HepG2 (cell line): ENCODE data around the gene GLRA1. TPM values are rescaled to one million over a fixed set of nuclear protein-coding genes. Genes with fewer than 3 reads are reported as not detected.

Experiments used
- FOXA3 ChIP-seq: IDR thresholded peaks from 2 replicates; pipeline ENCODE4 v1.6.1; 2016; ENCODE audit warnings: missing genetic modification reagents, missing compliant biosample characterization
- GFI1 ChIP-seq: sonication (generic); formaldehyde crosslinking; IDR thresholded peaks from 2 replicates; pipeline ENCODE4 v1.5.0; 2020; ENCODE audit warnings: missing genetic modification reagents, mild to moderate bottlenecking, borderline replicate concordance
- PCBP2 ChIP-seq: fragments of 200-400 bp; formaldehyde crosslinking; optimal IDR thresholded peaks from 2 replicates; pipeline ENCODE3; 2018; ENCODE audit warnings: low read length, low read depth; ENCODE audit not compliant: poor library complexity, severe bottlenecking
- RBM39 ChIP-seq: fragments of 200-400 bp; formaldehyde crosslinking; IDR thresholded peaks from one replicate; pipeline ENCODE4 v1.6.1; 2018; ENCODE audit warnings: antibody characterized with exemption, mild to moderate bottlenecking, low read depth, low read length; ENCODE audit not compliant: poor library complexity, severe bottlenecking
- TCF7 ChIP-seq: sonication (generic); IDR thresholded peaks from 2 replicates; pipeline ENCODE4 v1.6.1; 2016; ENCODE audit warnings: antibody characterized with exemption, low read depth
- ZFP36 ChIP-seq: fragments of 150-350 bp; IDR thresholded peaks from 2 replicates; pipeline ENCODE4 v1.6.1; 2018; ENCODE audit warnings: borderline replicate concordance, low read length, low read depth; ENCODE audit not compliant: partially characterized antibody
- ZNF253 ChIP-seq: sonication (generic); formaldehyde crosslinking; IDR thresholded peaks from 2 replicates; pipeline ENCODE4 v1.8.0; 2022; ENCODE audit warnings: mild to moderate bottlenecking, missing genetic modification reagents, borderline replicate concordance
- ZNF33A ChIP-seq: sonication (generic); formaldehyde crosslinking; IDR thresholded peaks from 2 replicates; pipeline ENCODE4 v1.5.1; 2020; ENCODE audit warnings: missing genetic modification reagents, mild to moderate bottlenecking, moderate library complexity, borderline replicate concordance
- ZNF598 ChIP-seq: sonication (generic); formaldehyde crosslinking; IDR thresholded peaks from 2 replicates; pipeline ENCODE4 v1.5.1; 2020; ENCODE audit warnings: mild to moderate bottlenecking, missing genetic modification reagents, borderline replicate concordance
- ZNF703 ChIP-seq: sonication (generic); formaldehyde crosslinking; IDR thresholded peaks from 2 replicates; pipeline ENCODE4 v1.5.1; 2020; ENCODE audit warnings: missing genetic modification reagents, mild to moderate bottlenecking, moderate library complexity, borderline replicate concordance
- ZNF841 ChIP-seq: sonication (generic); formaldehyde crosslinking; IDR thresholded peaks from 2 replicates; pipeline ENCODE4 v1.8.1; 2023; ENCODE audit warnings: missing genetic modification reagents, borderline replicate concordance
- polyA plus RNA-seq, 8 experiments: library from polyadenylated mRNA; depleted of rRNA in 3 of 8; stranded (reverse) in 7 of 8; unstranded in 1 of 8; fragments of >200 nt; fragmentation: Illumina TruSeq in 4 of 8; extraction: Trizol in 4 of 8; gene quantifications; 2 replicates each; pipeline versions ENCODE4 v1.2.1 to v1.2.3, GENCODE V29; 2011 to 2016; ENCODE audit warnings: low read depth in 4 of 8, missing spikeins in 1 of 8, mixed read lengths in 1 of 8; ENCODE audit not compliant: insufficient read depth in 1 of 8
- total RNA-seq, 5 experiments: library from RNA; depleted of rRNA; stranded (reverse); fragments of >200 nt; fragmentation: Illumina TruSeq; extraction: Trizol; gene quantifications; 2 replicates each; pipeline ENCODE4 v1.2.3, GENCODE V29; 2016; ENCODE audit warnings: low read depth in 1 of 5
- TF ChIP-seq, protein P1 (sequence below): sonication (generic); formaldehyde crosslinking; IDR thresholded peaks from 2 replicates; pipeline ENCODE4 v1.4.0; 2020; ENCODE audit warnings: missing genetic modification reagents, borderline replicate concordance
- TF ChIP-seq, protein P2 (sequence below): sonication (generic); formaldehyde crosslinking; IDR thresholded peaks from 2 replicates; pipeline ENCODE4 v1.5.1; 2020; ENCODE audit warnings: mild to moderate bottlenecking, moderate library complexity, missing genetic modification reagents
- TF ChIP-seq, protein P3 (sequence below): sonication (generic); formaldehyde crosslinking; IDR thresholded peaks from 2 replicates; pipeline ENCODE4 v1.5.1; 2020; ENCODE audit warnings: missing genetic modification reagents, mild to moderate bottlenecking, borderline replicate concordance
- TF ChIP-seq, protein P4 (sequence below): IDR thresholded peaks from 2 replicates; pipeline ENCODE4 v1.6.1; 2016; ENCODE audit warnings: mild to moderate bottlenecking
- TF ChIP-seq, protein P5 (sequence below): sonication (generic); formaldehyde crosslinking; IDR thresholded peaks from 2 replicates; pipeline ENCODE4 v1.4.0; 2020; ENCODE audit warnings: missing genetic modification reagents
- TF ChIP-seq, protein P6 (sequence below): sonication (generic); formaldehyde crosslinking; IDR thresholded peaks from 2 replicates; pipeline ENCODE4 v1.8.0; 2022; ENCODE audit warnings: missing genetic modification reagents, mild to moderate bottlenecking, inconsistent platforms, borderline replicate concordance

The GLRA1 gene
- total and polyA plus RNA-seq, 2 of the 13 experiments (the other 11 are each of a cell fraction or from before 2014, with no cell fraction given) = not detected

DNA sequence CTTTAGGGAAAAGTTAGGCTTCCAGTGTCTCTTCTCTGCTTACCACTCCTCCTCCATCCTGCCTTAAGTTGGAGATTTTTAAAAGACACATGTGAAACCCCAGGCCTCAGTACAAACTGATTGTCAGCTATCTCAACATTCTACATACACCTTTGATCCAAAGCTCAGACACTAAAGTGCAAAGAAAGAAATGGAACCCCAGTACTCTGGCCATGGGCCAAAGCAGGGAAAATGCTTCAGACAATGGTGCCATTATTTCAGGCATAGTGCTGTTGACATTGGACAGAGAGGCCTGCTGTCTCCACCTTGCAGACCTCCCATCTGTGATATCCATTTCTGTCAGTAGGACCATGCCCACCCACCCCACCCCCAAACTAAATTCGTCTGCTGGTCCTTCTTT, 103.7 kb downstream of the GLRA1 start (continued):
- TF ChIP-seq ZFP36 = no peak
- peak; percentile 96 for TF ChIP-seq FOXA3 (CRISPR knock-in tag)
- TF ChIP-seq, protein P1, sequence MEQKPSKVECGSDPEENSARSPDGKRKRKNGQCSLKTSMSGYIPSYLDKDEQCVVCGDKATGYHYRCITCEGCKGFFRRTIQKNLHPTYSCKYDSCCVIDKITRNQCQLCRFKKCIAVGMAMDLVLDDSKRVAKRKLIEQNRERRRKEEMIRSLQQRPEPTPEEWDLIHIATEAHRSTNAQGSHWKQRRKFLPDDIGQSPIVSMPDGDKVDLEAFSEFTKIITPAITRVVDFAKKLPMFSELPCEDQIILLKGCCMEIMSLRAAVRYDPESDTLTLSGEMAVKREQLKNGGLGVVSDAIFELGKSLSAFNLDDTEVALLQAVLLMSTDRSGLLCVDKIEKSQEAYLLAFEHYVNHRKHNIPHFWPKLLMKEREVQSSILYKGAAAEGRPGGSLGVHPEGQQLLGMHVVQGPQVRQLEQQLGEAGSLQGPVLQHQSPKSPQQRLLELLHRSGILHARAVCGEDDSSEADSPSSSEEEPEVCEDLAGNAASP (CRISPR knock-in tag) = no peak
- TF ChIP-seq, protein P2, sequence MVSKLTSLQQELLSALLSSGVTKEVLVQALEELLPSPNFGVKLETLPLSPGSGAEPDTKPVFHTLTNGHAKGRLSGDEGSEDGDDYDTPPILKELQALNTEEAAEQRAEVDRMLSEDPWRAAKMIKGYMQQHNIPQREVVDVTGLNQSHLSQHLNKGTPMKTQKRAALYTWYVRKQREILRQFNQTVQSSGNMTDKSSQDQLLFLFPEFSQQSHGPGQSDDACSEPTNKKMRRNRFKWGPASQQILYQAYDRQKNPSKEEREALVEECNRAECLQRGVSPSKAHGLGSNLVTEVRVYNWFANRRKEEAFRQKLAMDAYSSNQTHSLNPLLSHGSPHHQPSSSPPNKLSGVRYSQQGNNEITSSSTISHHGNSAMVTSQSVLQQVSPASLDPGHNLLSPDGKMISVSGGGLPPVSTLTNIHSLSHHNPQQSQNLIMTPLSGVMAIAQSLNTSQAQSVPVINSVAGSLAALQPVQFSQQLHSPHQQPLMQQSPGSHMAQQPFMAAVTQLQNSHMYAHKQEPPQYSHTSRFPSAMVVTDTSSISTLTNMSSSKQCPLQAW (CRISPR knock-in tag) = peak; percentile 61; the same call in 1 of the 2 replicates
- TF ChIP-seq, protein P3, sequence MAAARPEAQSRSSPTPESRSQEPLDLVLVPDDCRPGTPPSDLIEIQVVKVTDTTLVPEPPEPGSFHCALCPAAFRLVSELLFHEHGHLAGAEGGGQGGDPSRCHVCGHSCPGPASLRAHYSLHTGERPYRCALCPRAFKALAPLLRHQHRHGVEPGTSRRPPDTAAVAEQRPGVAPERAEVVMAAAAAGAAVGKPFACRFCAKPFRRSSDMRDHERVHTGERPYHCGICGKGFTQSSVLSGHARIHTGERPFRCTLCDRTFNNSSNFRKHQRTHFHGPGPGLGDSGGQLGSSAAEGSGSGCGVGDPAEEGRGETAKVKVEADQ (CRISPR knock-in tag) = no peak
- TF ChIP-seq GFI1 (CRISPR knock-in tag) = peak; percentile 70; the same call in 1 of the 2 replicates
- no peak for TF ChIP-seq PCBP2
- no peak for TF ChIP-seq ZNF33A (CRISPR knock-in tag)
- TF ChIP-seq, protein P4, sequence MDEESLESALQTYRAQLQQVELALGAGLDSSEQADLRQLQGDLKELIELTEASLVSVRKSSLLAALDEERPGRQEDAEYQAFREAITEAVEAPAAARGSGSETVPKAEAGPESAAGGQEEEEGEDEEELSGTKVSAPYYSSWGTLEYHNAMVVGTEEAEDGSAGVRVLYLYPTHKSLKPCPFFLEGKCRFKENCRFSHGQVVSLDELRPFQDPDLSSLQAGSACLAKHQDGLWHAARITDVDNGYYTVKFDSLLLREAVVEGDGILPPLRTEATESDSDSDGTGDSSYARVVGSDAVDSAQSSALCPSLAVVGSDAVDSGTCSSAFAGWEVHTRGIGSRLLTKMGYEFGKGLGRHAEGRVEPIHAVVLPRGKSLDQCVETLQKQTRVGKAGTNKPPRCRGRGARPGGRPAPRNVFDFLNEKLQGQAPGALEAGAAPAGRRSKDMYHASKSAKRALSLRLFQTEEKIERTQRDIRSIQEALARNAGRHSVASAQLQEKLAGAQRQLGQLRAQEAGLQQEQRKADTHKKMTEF = peak; percentile 69; the same call in 1 of the 2 replicates
- no peak for TF ChIP-seq ZNF841 (CRISPR knock-in tag)
- TF ChIP-seq TCF7 = peak; percentile 75
- no peak for TF ChIP-seq ZNF598 (CRISPR knock-in tag)
- TF ChIP-seq, protein P5, sequence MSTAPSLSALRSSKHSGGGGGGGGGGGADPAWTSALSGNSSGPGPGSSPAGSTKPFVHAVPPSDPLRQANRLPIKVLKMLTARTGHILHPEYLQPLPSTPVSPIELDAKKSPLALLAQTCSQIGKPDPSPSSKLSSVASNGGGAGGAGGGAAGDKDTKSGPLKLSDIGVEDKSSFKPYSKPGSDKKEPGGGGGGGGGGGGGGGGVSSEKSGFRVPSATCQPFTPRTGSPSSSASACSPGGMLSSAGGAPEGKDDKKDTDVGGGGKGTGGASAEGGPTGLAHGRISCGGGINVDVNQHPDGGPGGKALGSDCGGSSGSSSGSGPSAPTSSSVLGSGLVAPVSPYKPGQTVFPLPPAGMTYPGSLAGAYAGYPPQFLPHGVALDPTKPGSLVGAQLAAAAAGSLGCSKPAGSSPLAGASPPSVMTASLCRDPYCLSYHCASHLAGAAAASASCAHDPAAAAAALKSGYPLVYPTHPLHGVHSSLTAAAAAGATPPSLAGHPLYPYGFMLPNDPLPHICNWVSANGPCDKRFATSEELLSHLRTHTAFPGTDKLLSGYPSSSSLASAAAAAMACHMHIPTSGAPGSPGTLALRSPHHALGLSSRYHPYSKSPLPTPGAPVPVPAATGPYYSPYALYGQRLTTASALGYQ (CRISPR knock-in tag) = peak; percentile 52; the same call in 1 of the 2 replicates
- TF ChIP-seq RBM39 = no peak
- TF ChIP-seq, protein P6, sequence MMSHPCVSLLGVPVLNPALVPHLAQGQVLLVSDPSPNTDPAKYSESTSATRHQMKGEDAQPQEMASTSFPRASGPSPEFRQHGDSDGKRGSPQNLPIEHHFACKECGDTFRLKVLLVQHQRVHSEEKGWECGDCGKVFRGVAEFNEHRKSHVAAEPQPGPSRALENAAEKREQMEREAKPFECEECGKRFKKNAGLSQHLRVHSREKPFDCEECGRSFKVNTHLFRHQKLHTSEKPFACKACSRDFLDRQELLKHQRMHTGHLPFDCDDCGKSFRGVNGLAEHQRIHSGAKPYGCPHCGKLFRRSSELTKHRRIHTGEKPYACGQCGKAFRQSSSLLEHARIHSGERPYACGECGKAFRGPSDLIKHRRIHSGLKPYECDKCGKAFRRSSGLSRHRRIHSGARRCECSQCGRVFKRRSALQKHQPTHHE (CRISPR knock-in tag) = no peak
- no peak for TF ChIP-seq ZNF703
- TF ChIP-seq ZNF253 (CRISPR knock-in tag) = no peak
